B cell (primary cell): Measurements from ENCODE around the gene AIF1. TPM values are rescaled to one million over a fixed set of nuclear protein-coding genes. Genes with fewer than 3 reads are reported as not detected.

ENCODE experiments used
- ATAC-seq: fragments of 200-7000 bp; cut with Tn5 transposase; one replicate; pipeline ENCODE4 v1.10.0; 2021; ENCODE audit warnings: low read depth, mild to moderate bottlenecking, moderate number of reproducible peaks, moderate library complexity
- CTCF ChIA-PET: fragments of 350-600 bp; sonication (Branson Sonifier 250); formaldehyde crosslinking; loops from one replicate; lab custom pipeline; 2021; ENCODE audit warnings: antibody characterized with exemption, inconsistent platforms; lab: Charles Lee
- POLR2A ChIA-PET: fragments of 350-600 bp; sonication (Branson Sonifier 250); formaldehyde crosslinking; loops from one replicate; lab custom pipeline; 2021; ENCODE audit warnings: antibody characterized with exemption; lab: Charles Lee
- DNase-seq: peaks from one replicate; pipeline ENCODE4 v3.0.0; 2013
- H2AFZ ChIP-seq: 2 replicates; pipeline ENCODE4 v1.6.1; 2012; ENCODE audit warnings: mild to moderate bottlenecking, low read depth, low read length; ENCODE audit not compliant: insufficient read depth, poor library complexity, severe bottlenecking
- H3K27ac ChIP-seq, 2 donors: 1 replicate in 1 of 2; 2 replicates in 1 of 2; pipeline ENCODE4 v1.5.1; 2012 to 2013; ENCODE audit warnings: low read length in 2 of 2, mild to moderate bottlenecking in 2 of 2, moderate library complexity in 1 of 2
- H3K27me3 ChIP-seq, 4 experiments: fragments of 200-600 bp in 1 of 4; sonication (generic) in 1 of 4; replicated peaks in 1 of 4; 1 replicate in 2 of 4; 2 replicates in 2 of 4; pipeline versions ENCODE4 v1.6.1 to v1.7.0; 2013 to 2016; ENCODE audit warnings: low read length in 3 of 4, mild to moderate bottlenecking in 2 of 4, mixed read lengths in 1 of 4, moderate library complexity in 1 of 4; ENCODE audit not compliant: insufficient read depth in 4 of 4, control insufficient read depth in 3 of 4; ENCODE audit errors: control extremely low read depth in 1 of 4
- H3K36me3 ChIP-seq, 2 experiments: replicated peaks in 1 of 2; 1 replicate in 1 of 2; 2 replicates in 1 of 2; pipeline versions ENCODE4 v1.6.1 to v1.7.1; 2013; ENCODE audit warnings: low read length in 1 of 2; ENCODE audit not compliant: insufficient read depth in 2 of 2, control insufficient read depth in 1 of 2; ENCODE audit errors: control extremely low read depth in 1 of 2, extremely low read depth in 1 of 2
- H3K4me1 ChIP-seq, 2 donors: fragments of 200-600 bp in 1 of 2; sonication (generic) in 1 of 2; 1 replicate in 1 of 2; 2 replicates in 1 of 2; pipeline versions ENCODE4 v1.5.1 to v1.6.1; 2013 to 2017; ENCODE audit warnings: low read length in 2 of 2; ENCODE audit not compliant: control insufficient read depth in 2 of 2, insufficient read depth in 2 of 2
- H3K4me2 ChIP-seq: replicated peaks from 2 replicates; pipeline ENCODE3; 2012; ENCODE audit warnings: mild to moderate bottlenecking, low read depth, low read length; ENCODE audit not compliant: poor library complexity, severe bottlenecking
- H3K4me3 ChIP-seq, 5 experiments: fragments of 200-600 bp in 1 of 5; sonication (generic) in 1 of 5; 1 replicate in 3 of 5; 2 replicates in 2 of 5; pipeline versions ENCODE4 v1.5.1 to v1.7.0; 2011 to 2016; ENCODE audit warnings: low read length in 4 of 5, mild to moderate bottlenecking in 4 of 5, low read depth in 2 of 5, control low read depth in 1 of 5, moderate library complexity in 1 of 5; ENCODE audit not compliant: insufficient read depth in 1 of 5; ENCODE audit errors: control extremely low read depth in 1 of 5, extremely low read depth in 1 of 5
- H3K79me2 ChIP-seq: fragments of 200-600 bp; sonication (generic); one replicate; pipeline ENCODE4 v1.6.0; 2016; ENCODE audit warnings: low read length; ENCODE audit not compliant: control insufficient read depth, insufficient read depth
- H3K9ac ChIP-seq: fragments of 200-600 bp; sonication (generic); 2 replicates; pipeline ENCODE4 v1.6.1; 2017; ENCODE audit warnings: mild to moderate bottlenecking, low read length, moderate library complexity
- H3K9me3 ChIP-seq, 3 donors: one replicate each; pipeline versions ENCODE4 v1.6.1 to v1.7.1; 2013; ENCODE audit warnings: low read length in 2 of 3; ENCODE audit not compliant: control insufficient read depth in 2 of 3, insufficient read depth in 1 of 3; ENCODE audit errors: control extremely low read depth in 1 of 3
- H4K20me1 ChIP-seq: 2 replicates; pipeline ENCODE4 v1.6.0; 2012; ENCODE audit warnings: mild to moderate bottlenecking, low read length; ENCODE audit not compliant: insufficient read depth, control insufficient read depth, poor library complexity, severe bottlenecking
- H3K27ac Mint-ChIP-seq: one replicate; pipeline ENCODE4 v1.8.0; 2021; ENCODE audit warnings: mixed read lengths
- H3K27me3 Mint-ChIP-seq: one replicate; pipeline ENCODE4 v1.8.0; 2021; ENCODE audit warnings: mixed read lengths
- H3K4me1 Mint-ChIP-seq: one replicate; pipeline ENCODE4 v1.8.0; 2021; ENCODE audit warnings: mixed read lengths
- H3K4me3 Mint-ChIP-seq: one replicate; pipeline ENCODE4 v1.8.0; 2021; ENCODE audit warnings: mixed read lengths
- H3K9me3 Mint-ChIP-seq: one replicate; pipeline ENCODE4 v1.8.0; 2022; ENCODE audit warnings: mixed read lengths; ENCODE audit not compliant: insufficient read depth
- EZH2 ChIP-seq: IDR thresholded peaks from 2 replicates; pipeline ENCODE4 v1.6.1; 2012; ENCODE audit warnings: borderline replicate concordance, low read depth, mild to moderate bottlenecking, moderate library complexity, low read length; ENCODE audit not compliant: insufficient read depth, poor library complexity, severe bottlenecking
- WGBS: methylation state at CpG from one replicate; pipeline ENCODE4 v1.1.5; 2013; ENCODE audit warnings: missing lambda C conversion rate; ENCODE audit not compliant: insufficient coverage; 5-methylcytosine and 5-hydroxymethylcytosine counted together
- intact Hi-C: fragments of 100-400 bp; cut with micrococcal nuclease; formaldehyde crosslinking; loops from one replicate; pipeline ENCODE4 v1.10.0; 2022
- polyA plus RNA-seq: library from polyadenylated mRNA; depleted of rRNA; stranded (reverse); fragments of >200 nt; gene quantifications from 2 replicates; pipeline ENCODE4 v1.2.3, GENCODE V29; 2012
- total RNA-seq, 2 donors: library from RNA; stranded (reverse); fragments of 120-200 nt in 1 of 2; gene quantifications; 1 replicate in 1 of 2; 2 replicates in 1 of 2; pipeline versions ENCODE4 v1.2.3 to v1.2.4, GENCODE V29; 2013 to 2022
- TF ChIP-seq, protein P1 (sequence below): fragments of 200-600 bp; IDR thresholded peaks from one replicate; pipeline ENCODE4 v1.8.0; 2022; ENCODE audit warnings: antibody characterized with exemption, mild to moderate bottlenecking

Gene AIF1
- total and polyA plus RNA-seq, 2 donors (not counting 1 experiment from before 2014, with no cell fraction given) = 1.3 to 7.5 TPM

DNA sequence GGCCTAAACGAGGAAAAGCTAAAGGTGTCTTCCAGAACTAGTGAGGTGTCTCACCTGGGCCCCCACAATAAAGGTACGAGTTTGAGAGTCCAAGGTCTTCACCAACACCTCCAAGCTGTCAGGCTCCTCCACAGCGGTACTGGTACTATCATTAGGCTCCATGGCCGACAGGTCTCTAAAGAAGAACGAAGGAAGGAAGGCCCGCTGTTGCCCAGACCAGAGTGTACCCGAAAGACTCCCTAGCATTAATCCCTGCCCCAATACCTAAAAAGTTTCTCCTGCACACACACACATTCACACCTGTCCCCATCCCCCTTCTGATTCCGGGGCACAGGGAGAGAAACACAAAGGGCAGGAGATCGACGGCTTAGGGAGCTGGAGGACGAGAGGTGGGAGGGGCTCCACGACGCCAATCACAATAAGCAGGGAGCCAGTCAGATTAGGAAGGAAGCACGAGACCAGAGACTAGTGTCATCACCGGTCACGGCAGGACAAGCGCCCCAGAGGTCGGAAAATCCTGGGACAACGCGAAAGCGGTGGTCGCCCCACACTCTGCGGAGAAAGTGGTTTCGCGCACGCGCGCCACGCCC is 36.7 kb downstream of the AIF1 start:
- Histone ChIP-seq H3K27me3 (no peaks in the 10 kb centered on the region), H4K20me1 (peaks cover 20% of the 10 kb centered on the region), H3K27ac (peak overlapping the region; percentile 97 to 98), H3K4me1 (peaks cover 17 to 19% of the 10 kb centered on the region in 2 donors), H2AFZ (peak overlapping the region; percentile 76), H3K79me2 (peaks cover 86% of the 10 kb centered on the region), H3K4me3 (peak overlapping the region; percentile 66 to 96 (median 86)), H3K36me3 (peaks cover 2 to 35% of the 10 kb centered on the region in 2 experiments), H3K4me2 (peak overlapping the region; percentile 87), H3K9me3 (no peaks in the 10 kb centered on the region), H3K9ac (peak overlapping the region; percentile 98)
- WGBS = 5% methylated on average over 26 of the region's 29 CpGs
- H3K27ac Mint-ChIP-seq = peak overlapping the region; percentile 100
- intact Hi-C loops = loop anchor here (1.0 to 10.0 kb wide), 9 partner anchors 9 to 1437 kb away; partner anchors contain the start of genes C6orf47, EHMT2, NEU1 and PRRC2A
- POLR2A ChIA-PET = interaction anchor here (0.6 to 3.0 kb wide), 19 partner anchors 11 to 1135 kb away, joined by 3 to 57 read pairs (median 5); partner anchors contain the start of genes ABHD16A, C6orf47, CLIC1 and CSNK2B
- TF ChIP-seq, protein P1, sequence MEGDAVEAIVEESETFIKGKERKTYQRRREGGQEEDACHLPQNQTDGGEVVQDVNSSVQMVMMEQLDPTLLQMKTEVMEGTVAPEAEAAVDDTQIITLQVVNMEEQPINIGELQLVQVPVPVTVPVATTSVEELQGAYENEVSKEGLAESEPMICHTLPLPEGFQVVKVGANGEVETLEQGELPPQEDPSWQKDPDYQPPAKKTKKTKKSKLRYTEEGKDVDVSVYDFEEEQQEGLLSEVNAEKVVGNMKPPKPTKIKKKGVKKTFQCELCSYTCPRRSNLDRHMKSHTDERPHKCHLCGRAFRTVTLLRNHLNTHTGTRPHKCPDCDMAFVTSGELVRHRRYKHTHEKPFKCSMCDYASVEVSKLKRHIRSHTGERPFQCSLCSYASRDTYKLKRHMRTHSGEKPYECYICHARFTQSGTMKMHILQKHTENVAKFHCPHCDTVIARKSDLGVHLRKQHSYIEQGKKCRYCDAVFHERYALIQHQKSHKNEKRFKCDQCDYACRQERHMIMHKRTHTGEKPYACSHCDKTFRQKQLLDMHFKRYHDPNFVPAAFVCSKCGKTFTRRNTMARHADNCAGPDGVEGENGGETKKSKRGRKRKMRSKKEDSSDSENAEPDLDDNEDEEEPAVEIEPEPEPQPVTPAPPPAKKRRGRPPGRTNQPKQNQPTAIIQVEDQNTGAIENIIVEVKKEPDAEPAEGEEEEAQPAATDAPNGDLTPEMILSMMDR = no peak
- TF ChIP-seq EZH2 = no peak
- ATAC-seq = no peak
- CTCF ChIA-PET = interaction anchor here (0.6 to 2.2 kb wide), 8 partner anchors 9 to 1037 kb away, joined by 3 to 10 read pairs (median 4); partner anchors contain the start of genes C6orf47, CSNK2B and GPANK1
- H3K4me1 Mint-ChIP-seq = peaks cover 41% of the 10 kb centered on the region
- DNase-seq = no peak
- no peaks in the 10 kb centered on the region for H3K27me3 Mint-ChIP-seq
- H3K9me3 Mint-ChIP-seq = no peaks in the 10 kb centered on the region
- peak overlapping the region; percentile 98 for H3K4me3 Mint-ChIP-seq
